GM21528 (cell line): ENCODE results near the gene TRPM3.

Experiments used
- ATAC-seq: cut with Tn5 transposase; IDR thresholded peaks from one replicate; pipeline ENCODE4 v1.9.1; 2021; ENCODE audit warnings: mild to moderate bottlenecking, moderate library complexity; ENCODE audit not compliant: unreplicated experiment, low FRiP score

TRPM3 gene

GRCh38 chr9:71121275-71122021, at the start of gene TRPM3:
TSS of gene TRPM3 (minus strand) at chr9:71121621. CDS start at chr9:71121354, 267 bp downstream.
- no peak for ATAC-seq

- no peak for ATAC-seq
Observed at GRCh38 chr9:71168418-71168817, 47.0 kb upstream of the TRPM3 start.

- no peak for ATAC-seq
Observed at GRCh38 chr9:71162126-71162525, 40.7 kb upstream of the TRPM3 start.

GRCh38 chr9:71157731-71158130, 36.3 kb upstream of the TRPM3 start:
- ATAC-seq, result no peak

GRCh38 chr9:71147368-71147767, 25.9 kb upstream of the TRPM3 start:
- no peak for ATAC-seq

GRCh38 chr9:71146511-71146910, 25.1 kb upstream of the TRPM3 start:
- no peak for ATAC-seq

- ATAC-seq, result no peak
Observed at GRCh38 chr9:71145179-71145578, 23.8 kb upstream of the TRPM3 start.

GRCh38 chr9:71144495-71144894, 23.1 kb upstream of the TRPM3 start:
- no peak for ATAC-seq

- no peak for ATAC-seq
Observed at GRCh38 chr9:71136696-71137095, 15.3 kb upstream of the TRPM3 start.

- no peak for ATAC-seq
Observed at GRCh38 chr9:71131145-71131544, 9.7 kb upstream of the TRPM3 start.

GRCh38 chr9:71130521-71130920, 9.1 kb upstream of the TRPM3 start:
- ATAC-seq, result no peak

- no peak for ATAC-seq
Observed at GRCh38 chr9:71128796-71129195, 7.4 kb upstream of the TRPM3 start.

GRCh38 chr9:71127301-71127700, 5.9 kb upstream of the TRPM3 start:
- ATAC-seq, result no peak

- ATAC-seq, result no peak
Observed at GRCh38 chr9:71122421-71122820, 1.0 kb upstream of the TRPM3 start.

GRCh38 chr9:71122022-71122275, 528 bp upstream of the TRPM3 start:
- ATAC-seq, result no peak

GRCh38 chr9:71120501-71121247, 747 bp downstream of the TRPM3 start:
- no peak for ATAC-seq

GRCh38 chr9:71119746-71120145, 1.7 kb downstream of the TRPM3 start:
- ATAC-seq, result no peak

- ATAC-seq, result no peak
Observed at GRCh38 chr9:71118324-71118723, 3.1 kb downstream of the TRPM3 start.

GRCh38 chr9:71115448-71115975, 5.9 kb downstream of the TRPM3 start:
- ATAC-seq, result no peak

GRCh38 chr9:71112866-71113265, 8.6 kb downstream of the TRPM3 start:
- ATAC-seq, result no peak

- no peak for ATAC-seq
Observed at GRCh38 chr9:71108937-71109336, 12.5 kb downstream of the TRPM3 start.

- ATAC-seq, result no peak
Observed at GRCh38 chr9:71106992-71107391, 14.4 kb downstream of the TRPM3 start.
